ENCODE measurements around the gene COMP. TPM values are rescaled to one million over a fixed set of nuclear protein-coding genes. Genes with fewer than 3 reads are reported as not detected.
"Not testable (repeated sequence)": the region's sequence is repeated elsewhere in the genome, so short reads cannot be mapped to it uniquely, and the experiment has no call there.

COMP gene
- total RNA-seq, 2 experiments from 2014 or later: not detected

GRCh38 chr19:18828786-18829185 is 37.7 kb upstream of the COMP start:
- CTCF ChIA-PET: interaction anchor here (1.6 to 11.6 kb wide), 2 partner anchors 17 to 234 kb away, joined by 3 to 104 read pairs; no protein-coding TSS in a partner anchor
- POLR2A ChIA-PET: interaction anchor here (0.7 to 0.9 kb wide), 2 partner anchors 21 to 204 kb away, joined by 3 read pairs; partner anchors contain the start of gene SUGP2
- Mint-ChIP-seq H3K27ac (no peak overlapping the region), H3K4me3 (no peak overlapping the region), H3K4me1 (ENCODE audit: low read depth) (peaks cover 11% of the 10 kb centered on the region), H3K9me3 (ENCODE audit: insufficient read depth) (no peaks in the 10 kb centered on the region), H3K27me3 (ENCODE audit: low read depth) (peaks cover 10% of the 10 kb centered on the region), H3K36me3 (ENCODE audit: low read depth) (peaks cover 12% of the 10 kb centered on the region)
- ATAC-seq (no peak), DNase-seq (no peak)

- H3K36me3 Mint-ChIP-seq (ENCODE audit: low read depth): no peaks in the 10 kb centered on the region
- CTCF ChIA-PET: no interaction called here
- no peaks in the 10 kb centered on the region for H3K27me3 Mint-ChIP-seq (ENCODE audit: low read depth)
- no peak overlapping the region for H3K27ac Mint-ChIP-seq
- H3K4me1 Mint-ChIP-seq (ENCODE audit: low read depth): no peaks in the 10 kb centered on the region
- ATAC-seq (no peak), DNase-seq (no peak)
- no peak overlapping the region for H3K4me3 Mint-ChIP-seq
- POLR2A ChIA-PET: interaction anchor here (0.5 kb wide), 1 partner anchor 53 kb away, joined by 3 read pairs; no protein-coding TSS in a partner anchor
- no peaks in the 10 kb centered on the region for H3K9me3 Mint-ChIP-seq (ENCODE audit: insufficient read depth)
These were observed 26.5 kb upstream of the COMP start for GRCh38 chr19:18817574-18817973.

- ATAC-seq; H3K27me3 Mint-ChIP-seq (ENCODE audit: low read depth); H3K27ac Mint-ChIP-seq; H3K4me1 Mint-ChIP-seq (ENCODE audit: low read depth); POLR2A ChIA-PET; DNase-seq; CTCF ChIA-PET; H3K4me3 Mint-ChIP-seq; H3K36me3 Mint-ChIP-seq (ENCODE audit: low read depth); H3K9me3 Mint-ChIP-seq (ENCODE audit: insufficient read depth): not testable (repeated sequence)
These were observed 25.5 kb upstream of the COMP start for GRCh38 chr19:18816645-18817044.

- CTCF ChIA-PET: no interaction called here
- no peak overlapping the region for H3K27ac Mint-ChIP-seq
- POLR2A ChIA-PET: no interaction called here
These were observed 24.6 kb upstream of the COMP start for GRCh38 chr19:18815673-18816072.

GRCh38 chr19:18814063-18814462 is 23.0 kb upstream of the COMP start:
- CTCF ChIA-PET: no interaction called here
- POLR2A ChIA-PET: no interaction called here
- Mint-ChIP-seq H3K27ac (no peak overlapping the region), H3K4me1 (ENCODE audit: low read depth) (peaks cover 3% of the 10 kb centered on the region), H3K9me3 (ENCODE audit: insufficient read depth) (no peaks in the 10 kb centered on the region), H3K27me3 (ENCODE audit: low read depth) (peaks cover 3% of the 10 kb centered on the region), H3K36me3 (ENCODE audit: low read depth) (no peaks in the 10 kb centered on the region), H3K4me3 (no peak overlapping the region)
- ATAC-seq (no peak), DNase-seq (no peak)

More at GRCh38 chr19:18815673-18816072, 24.6 kb upstream of the COMP start:
- H3K36me3 Mint-ChIP-seq (ENCODE audit: low read depth): no peaks in the 10 kb centered on the region
- ATAC-seq: no peak
- H3K9me3 Mint-ChIP-seq (ENCODE audit: insufficient read depth): no peaks in the 10 kb centered on the region
- H3K4me3 Mint-ChIP-seq: no peak overlapping the region
- DNase-seq: no peak
- H3K4me1 Mint-ChIP-seq (ENCODE audit: low read depth): no peaks in the 10 kb centered on the region
- H3K27me3 Mint-ChIP-seq (ENCODE audit: low read depth): no peaks in the 10 kb centered on the region

- H3K9me3 Mint-ChIP-seq (ENCODE audit: insufficient read depth); DNase-seq; ATAC-seq; H3K4me3 Mint-ChIP-seq; POLR2A ChIA-PET; H3K27ac Mint-ChIP-seq; H3K36me3 Mint-ChIP-seq (ENCODE audit: low read depth); H3K4me1 Mint-ChIP-seq (ENCODE audit: low read depth); H3K27me3 Mint-ChIP-seq (ENCODE audit: low read depth); CTCF ChIA-PET: not testable (repeated sequence)
These were observed 20.5 kb upstream of the COMP start for GRCh38 chr19:18811638-18812037.

GRCh38 chr19:18809149-18809868 is 18.2 kb upstream of the COMP start:
- DNase-seq (no peak), ATAC-seq (no peak)
- H3K27ac Mint-ChIP-seq: no peak overlapping the region
- CTCF ChIA-PET: no interaction called here
- no peaks in the 10 kb centered on the region for H3K9me3 Mint-ChIP-seq (ENCODE audit: insufficient read depth)
- POLR2A ChIA-PET: no interaction called here
- H3K36me3 Mint-ChIP-seq (ENCODE audit: low read depth): no peaks in the 10 kb centered on the region
- peaks cover 4% of the 10 kb centered on the region for H3K4me1 Mint-ChIP-seq (ENCODE audit: low read depth)
- peaks cover 3% of the 10 kb centered on the region for H3K27me3 Mint-ChIP-seq (ENCODE audit: low read depth)
- no peak overlapping the region for H3K4me3 Mint-ChIP-seq

GRCh38 chr19:18807861-18808331 is 16.8 kb upstream of the COMP start:
- ChIA-PET POLR2A (no interaction called here), CTCF (no interaction called here)
- ATAC-seq: no peak
- Mint-ChIP-seq H3K4me3 (no peak overlapping the region), H3K4me1 (ENCODE audit: low read depth) (peaks cover 4% of the 10 kb centered on the region), H3K27ac (no peak overlapping the region), H3K27me3 (ENCODE audit: low read depth) (peaks cover 3% of the 10 kb centered on the region), H3K36me3 (ENCODE audit: low read depth) (no peaks in the 10 kb centered on the region), H3K9me3 (ENCODE audit: insufficient read depth) (no peaks in the 10 kb centered on the region)
- DNase-seq: no peak

- Mint-ChIP-seq H3K27me3 (ENCODE audit: low read depth) (peaks cover 3% of the 10 kb centered on the region), H3K9me3 (ENCODE audit: insufficient read depth) (no peaks in the 10 kb centered on the region), H3K4me1 (ENCODE audit: low read depth) (peaks cover 4% of the 10 kb centered on the region), H3K27ac (no peak overlapping the region), H3K4me3 (no peak overlapping the region), H3K36me3 (ENCODE audit: low read depth) (no peaks in the 10 kb centered on the region)
- ChIA-PET CTCF (no interaction called here), POLR2A (no interaction called here)
- ATAC-seq (no peak), DNase-seq (no peak)
These were observed 13.5 kb upstream of the COMP start for GRCh38 chr19:18804643-18805042.

GRCh38 chr19:18804139-18804601 is 13.1 kb upstream of the COMP start:
- ChIA-PET CTCF (no interaction called here), POLR2A (no interaction called here)

GRCh38 chr19:18803550-18804138 is 12.5 kb upstream of the COMP start:
- CTCF ChIA-PET: no interaction called here
- no peaks in the 10 kb centered on the region for H3K4me1 Mint-ChIP-seq (ENCODE audit: low read depth)
- no peaks in the 10 kb centered on the region for H3K9me3 Mint-ChIP-seq (ENCODE audit: insufficient read depth)
- no peak overlapping the region for H3K4me3 Mint-ChIP-seq
- POLR2A ChIA-PET: no interaction called here
- no peaks in the 10 kb centered on the region for H3K36me3 Mint-ChIP-seq (ENCODE audit: low read depth)
- ATAC-seq (no peak), DNase-seq (no peak)
- no peaks in the 10 kb centered on the region for H3K27me3 Mint-ChIP-seq (ENCODE audit: low read depth)
- H3K27ac Mint-ChIP-seq: no peak overlapping the region

More at GRCh38 chr19:18804139-18804601, 13.1 kb upstream of the COMP start:
- Mint-ChIP-seq H3K4me3 (no peak overlapping the region), H3K27ac (no peak overlapping the region), H3K27me3 (ENCODE audit: low read depth) (no peaks in the 10 kb centered on the region), H3K36me3 (ENCODE audit: low read depth) (no peaks in the 10 kb centered on the region), H3K4me1 (ENCODE audit: low read depth) (peaks cover 2% of the 10 kb centered on the region), H3K9me3 (ENCODE audit: insufficient read depth) (no peaks in the 10 kb centered on the region)
- no peak for ATAC-seq
- DNase-seq: no peak

GRCh38 chr19:18802354-18802753 is 11.2 kb upstream of the COMP start:
- H3K27me3 Mint-ChIP-seq (ENCODE audit: low read depth): peaks cover 2% of the 10 kb centered on the region
- no peak for DNase-seq
- H3K36me3 Mint-ChIP-seq (ENCODE audit: low read depth): no peaks in the 10 kb centered on the region
- no peak for ATAC-seq
- no peak overlapping the region for H3K4me3 Mint-ChIP-seq
- H3K27ac Mint-ChIP-seq: no peak overlapping the region
- CTCF ChIA-PET: no interaction called here
- POLR2A ChIA-PET: no interaction called here
- H3K4me1 Mint-ChIP-seq (ENCODE audit: low read depth): no peaks in the 10 kb centered on the region
- H3K9me3 Mint-ChIP-seq (ENCODE audit: insufficient read depth): no peaks in the 10 kb centered on the region
